HCT116 (cell line): ENCODE data around the gene CD93. TPM values are rescaled to one million over a fixed set of nuclear protein-coding genes. Genes with fewer than 3 reads are reported as not detected.

ENCODE experiments used
- ATAC-seq: fragments of 200-7000 bp; cut with Tn5 transposase; 2 replicates; pipeline ENCODE4 v1.9.1; 2020; ENCODE audit warnings: mild to moderate bottlenecking, moderate library complexity
- BruUV-seq: library from RNA; stranded (reverse); fragments of 400-500 nt; replicated peaks from 2 replicates; lab custom pipeline; 2021; lab: Mats Ljungman, UMichigan
- CTCF ChIA-PET: fragments of 300-600 bp; sonication (Branson Sonifier 250); formaldehyde crosslinking; loops from one replicate; lab custom pipeline; 2021; ENCODE audit warnings: antibody characterized with exemption; lab: Charles Lee
- POLR2A ChIA-PET: fragments of 300-600, 350-600 bp; sonication (Branson Sonifier 250); formaldehyde crosslinking; loops from one replicate; lab custom pipeline; 2021; ENCODE audit warnings: antibody characterized with exemption; lab: Charles Lee
- RAD21 ChIA-PET, 2 experiments: fragments of 300-600 bp; sonication (Branson Sonifier 250); formaldehyde crosslinking; loops; one replicate each; lab custom pipeline; 2023; ENCODE audit warnings: low total read pairs in 2 of 2; ENCODE audit not compliant: uncharacterized antibody in 2 of 2, unreplicated experiment in 2 of 2, low non-redundant PET in 1 of 2; lab: Charles Lee
- DNase-seq: peaks from one replicate; pipeline ENCODE4 v3.0.0-alpha.2; 2010; ENCODE audit warnings: low read depth, low spot score
- H2AFZ ChIP-seq: fragments of 200-600 bp; shearing (Covaris generic), sonication (generic); 2 replicates; pipeline ENCODE4 v1.6.1; 2017; ENCODE audit warnings: low read depth, mixed run types, mixed read lengths, antibody characterized with exemption, low read length; ENCODE audit not compliant: poor library complexity, severe bottlenecking
- H3K27ac ChIP-seq: 2 replicates; pipeline ENCODE4 v1.5.1; 2012; ENCODE audit warnings: low read depth, low read length
- H3K27me3 ChIP-seq: fragments of 200-600 bp; sonication (generic); 2 replicates; pipeline ENCODE4 v1.6.1; 2016; ENCODE audit warnings: mixed run types, low read length, mixed read lengths; ENCODE audit not compliant: insufficient read depth
- H3K36me3 ChIP-seq, 2 experiments: fragments of 200-500 bp in 1 of 2; fragments of 200-600 bp in 1 of 2; sonication (Bioruptor generic) in 1 of 2; sonication (generic) in 1 of 2; 2 replicates each; pipeline versions ENCODE4 v1.5.1 to v1.6.1; 2014 to 2016; ENCODE audit warnings: low read length in 2 of 2, inconsistent platforms in 1 of 2, mixed read lengths in 1 of 2, mixed run types in 1 of 2; ENCODE audit not compliant: insufficient read depth in 2 of 2, control insufficient read depth in 1 of 2
- H3K4me1 ChIP-seq, 2 experiments: fragments of 200-600 bp in 1 of 2; sonication (generic) in 1 of 2; 2 replicates each; pipeline versions ENCODE4 v1.5.1 to v1.6.1; 2012 to 2017; ENCODE audit warnings: low read length in 2 of 2, inconsistent platforms in 1 of 2, mild to moderate bottlenecking in 1 of 2, mixed read lengths in 1 of 2, mixed run types in 1 of 2, moderate library complexity in 1 of 2; ENCODE audit not compliant: insufficient read depth in 2 of 2, control insufficient read depth in 1 of 2
- H3K4me2 ChIP-seq: fragments of 200-600 bp; sonication (generic); 2 replicates; pipeline ENCODE4 v1.6.1; 2017; ENCODE audit warnings: mixed run types, low read length, mixed read lengths
- H3K4me3 ChIP-seq, 2 experiments: fragments of 200-600 bp in 1 of 2; sonication (generic) in 1 of 2; replicated peaks in 1 of 2; 2 replicates each; pipeline ENCODE4 v1.5.1; 2011 to 2016; ENCODE audit warnings: low read length in 2 of 2, control low read depth in 1 of 2, low read depth in 1 of 2, mild to moderate bottlenecking in 1 of 2, mixed read lengths in 1 of 2, mixed run types in 1 of 2
- H3K79me2 ChIP-seq: fragments of 200-600 bp; sonication (generic); 2 replicates; pipeline ENCODE4 v1.6.1; 2017; ENCODE audit warnings: mild to moderate bottlenecking, mixed run types, low read length, moderate library complexity, mixed read lengths; ENCODE audit not compliant: insufficient read depth
- H3K9ac ChIP-seq: fragments of 200-600 bp; sonication (generic); 2 replicates; pipeline ENCODE4 v1.6.1; 2016; ENCODE audit warnings: low read length, mixed read lengths
- H3K9me2 ChIP-seq: fragments of 200-600 bp; sonication (generic), shearing (Covaris generic); 2 replicates; pipeline ENCODE4 v1.6.1; 2017; ENCODE audit warnings: mixed run types, mild to moderate bottlenecking, moderate library complexity; ENCODE audit not compliant: insufficient read depth
- H3K9me3 ChIP-seq, 2 experiments: fragments of 200-500 bp in 1 of 2; fragments of 200-600 bp in 1 of 2; sonication (Bioruptor generic) in 1 of 2; sonication (generic) in 1 of 2; 2 replicates each; pipeline ENCODE4 v1.6.1; 2014 to 2017; ENCODE audit warnings: low read length in 2 of 2, mixed read lengths in 2 of 2, inconsistent platforms in 1 of 2, low read depth in 1 of 2, mild to moderate bottlenecking in 1 of 2, mixed run types in 1 of 2, moderate library complexity in 1 of 2; ENCODE audit not compliant: control insufficient read depth in 1 of 2, insufficient read depth in 1 of 2
- H4K20me1 ChIP-seq: fragments of 200-600 bp; sonication (generic), shearing (Covaris generic); 2 replicates; pipeline ENCODE4 v1.6.1; 2017; ENCODE audit warnings: mixed run types, mild to moderate bottlenecking, moderate library complexity; ENCODE audit not compliant: insufficient read depth
- ATF3 ChIP-seq: IDR thresholded peaks from 2 replicates; pipeline ENCODE4 v1.6.1; 2012
- CBX3 ChIP-seq: IDR thresholded peaks from 2 replicates; pipeline ENCODE4 v1.6.1; 2012; ENCODE audit warnings: low read depth
- CEBPB ChIP-seq: IDR thresholded peaks from 2 replicates; pipeline ENCODE4 v1.6.1; 2012; ENCODE audit warnings: low read depth
- EGR1 ChIP-seq: IDR thresholded peaks from 2 replicates; pipeline ENCODE4 v1.6.1; 2012; ENCODE audit warnings: low read depth
- ELF1 ChIP-seq: IDR thresholded peaks from 2 replicates; pipeline ENCODE4 v1.6.1; 2012; ENCODE audit warnings: low read depth, borderline replicate concordance
- EZH2 ChIP-seq: fragments of 200-600 bp; sonication (generic); IDR thresholded peaks from 2 replicates; pipeline ENCODE4 v1.6.1; 2017; ENCODE audit warnings: antibody characterized with exemption, mixed run types
- FOSL1 ChIP-seq: IDR thresholded peaks from 2 replicates; pipeline ENCODE4 v1.6.1; 2012; ENCODE audit warnings: low read depth
- JUND ChIP-seq: IDR thresholded peaks from 2 replicates; pipeline ENCODE4 v1.6.1; 2012
- MAX ChIP-seq: IDR thresholded peaks from 2 replicates; pipeline ENCODE4 v1.6.1; 2012
- POLR2A ChIP-seq: IDR thresholded peaks from 2 replicates; pipeline ENCODE4 v1.7.0; 2011; ENCODE audit warnings: borderline replicate concordance; ENCODE audit not compliant: insufficient read depth, insufficient read length; ENCODE audit errors: extremely low read depth
- POLR2AphosphoS5 ChIP-seq: IDR thresholded peaks from 2 replicates; pipeline ENCODE4 v1.6.1; 2011; ENCODE audit warnings: mild to moderate bottlenecking, low read depth, low read length, moderate library complexity
- RAD21 ChIP-seq: IDR thresholded peaks from 2 replicates; pipeline ENCODE4 v1.6.1; 2012; ENCODE audit warnings: low read depth, mild to moderate bottlenecking
- SIN3A ChIP-seq: IDR thresholded peaks from 2 replicates; pipeline ENCODE4 v1.6.1; 2012; ENCODE audit warnings: low read depth
- SP1 ChIP-seq: IDR thresholded peaks from 2 replicates; pipeline ENCODE4 v1.6.1; 2012; ENCODE audit warnings: low read depth
- SRF ChIP-seq: IDR thresholded peaks from 2 replicates; pipeline ENCODE4 v1.6.1; 2012; ENCODE audit warnings: low read depth
- TCF7L2 ChIP-seq: IDR thresholded peaks from 2 replicates; pipeline ENCODE4 v1.7.0; 2011; ENCODE audit warnings: borderline replicate concordance, inconsistent platforms; ENCODE audit not compliant: insufficient read depth, insufficient read length; ENCODE audit errors: extremely low read depth
- YY1 ChIP-seq: IDR thresholded peaks from 2 replicates; pipeline ENCODE4 v1.6.1; 2011; ENCODE audit warnings: low read length, low read depth, moderate library complexity, mild to moderate bottlenecking; ENCODE audit not compliant: insufficient replicate concordance; ENCODE audit errors: extremely low read depth
- ZBTB33 ChIP-seq: IDR thresholded peaks from 2 replicates; pipeline ENCODE4 v1.6.1; 2011; ENCODE audit warnings: mild to moderate bottlenecking, low read length, moderate library complexity; ENCODE audit not compliant: insufficient replicate concordance; ENCODE audit errors: extremely low read depth
- ZFX ChIP-seq: fragments of 450-650 bp; IDR thresholded peaks from 2 replicates; pipeline ENCODE4 v1.6.1; 2017
- intact Hi-C: fragments of 100-400 bp; cut with micrococcal nuclease; formaldehyde crosslinking; loops from 2 replicates; pipeline ENCODE4 v1.10.0; 2022
- total RNA-seq: library from RNA; stranded (reverse); gene quantifications from one replicate; pipeline ENCODE4 v1.2.1, GENCODE V29; 2021; ENCODE audit not compliant: unreplicated experiment

The CD93 gene
- total RNA-seq, 1 experiment from 2014 or later: 0.07 TPM

GRCh38 chr20:23094213-23094896 lies 8.2 kb upstream of the CD93 start:
- H3K36me3 ChIP-seq: no peaks in the 10 kb centered on the region
- H3K79me2 ChIP-seq: no peaks in the 10 kb centered on the region
- DNase-seq: no peak
- no TSS peak for BruUV-seq
- H3K4me3 ChIP-seq: no peak overlapping the region
- ChIA-PET POLR2A (no interaction called here), CTCF (no interaction called here), RAD21 (no interaction called here)
- H4K20me1 ChIP-seq: no peaks in the 10 kb centered on the region
- H3K4me2 ChIP-seq: no peak overlapping the region
- H3K27ac ChIP-seq: no peak overlapping the region
- no peak overlapping the region for H3K9ac ChIP-seq
- H3K9me3 ChIP-seq: no peaks in the 10 kb centered on the region
- TF ChIP-seq EGR1 (no peak), ATF3 (no peak), SRF (no peak), SP1 (no peak), YY1 (no peak), CBX3 (no peak), MAX (no peak), SIN3A (no peak), POLR2AphosphoS5 (no peak), RAD21 (no peak), JUND (no peak), FOSL1 (no peak)
- H3K4me1 ChIP-seq: peaks cover 0 to 10% of the 10 kb centered on the region in 2 experiments; a peak in 3 of 4 replicates
- H3K9me2 ChIP-seq: no peaks in the 10 kb centered on the region
- intact Hi-C loops: no loop called here
- peaks cover 27% of the 10 kb centered on the region for H3K27me3 ChIP-seq
- no peak overlapping the region for H2AFZ ChIP-seq
- no peak for ATAC-seq

- H3K36me3 ChIP-seq: no peaks in the 10 kb centered on the region
- CTCF ChIA-PET: no interaction called here
- no peak overlapping the region for H3K4me2 ChIP-seq
- H3K79me2 ChIP-seq: no peaks in the 10 kb centered on the region
- H3K4me1 ChIP-seq: peaks cover 0 to 10% of the 10 kb centered on the region in 2 experiments; a peak in 3 of 4 replicates
- H2AFZ ChIP-seq: no peak overlapping the region
- H4K20me1 ChIP-seq: no peaks in the 10 kb centered on the region
- H3K9me2 ChIP-seq: no peaks in the 10 kb centered on the region
- no peaks in the 10 kb centered on the region for H3K9me3 ChIP-seq
- RAD21 ChIA-PET: no interaction called here
- no peak for ATAC-seq
- intact Hi-C loops: no loop called here
- peaks cover 27% of the 10 kb centered on the region for H3K27me3 ChIP-seq
- POLR2A ChIA-PET: no interaction called here
- no peak overlapping the region for H3K4me3 ChIP-seq
- H3K9ac ChIP-seq: no peak overlapping the region
- no peak overlapping the region for H3K27ac ChIP-seq
- no peak for DNase-seq
- BruUV-seq: no TSS peak
- TF ChIP-seq POLR2A (no peak), ELF1 (no peak), ZFX (no peak), YY1 (no peak), SIN3A (no peak), TCF7L2 (no peak), CEBPB (no peak), ZBTB33 (no peak), MAX (no peak), JUND (no peak), RAD21 (no peak), CBX3 (no peak), EZH2 (no peak)
Observed at GRCh38 chr20:23093613-23094012, 7.5 kb upstream of the CD93 start.
